GM19238 (cell line): ENCODE data around the gene TGM1.

ENCODE experiments used
- DNase-seq: peaks from one replicate; pipeline ENCODE4 v3.0.0; 2011; ENCODE audit warnings: low spot score; ENCODE audit not compliant: insufficient read length

TGM1 gene

GRCh38 chr14:24292118-24292807, 29.3 kb upstream of the TGM1 start:
- DNase-seq = no peak

GRCh38 chr14:24291446-24292117, 28.6 kb upstream of the TGM1 start:
- no peak for DNase-seq

GRCh38 chr14:24290746-24291145, 27.8 kb upstream of the TGM1 start:
- no peak for DNase-seq

- DNase-seq = no peak
These were observed 26.8 kb upstream of the TGM1 start for GRCh38 chr14:24289649-24290280.

- DNase-seq = no peak
These were observed 24.0 kb upstream of the TGM1 start for GRCh38 chr14:24286996-24287395.

GRCh38 chr14:24285351-24285750, 22.4 kb upstream of the TGM1 start:
- DNase-seq = no peak

GRCh38 chr14:24284501-24285035, 21.6 kb upstream of the TGM1 start:
- no peak for DNase-seq

GRCh38 chr14:24283796-24284460, 21.0 kb upstream of the TGM1 start:
- DNase-seq = no peak

- DNase-seq = no peak
These were observed 19.8 kb upstream of the TGM1 start for GRCh38 chr14:24282736-24283135.

- no peak for DNase-seq
These were observed 18.7 kb upstream of the TGM1 start for GRCh38 chr14:24281636-24282035.

GRCh38 chr14:24280797-24281460, 18.0 kb upstream of the TGM1 start:
- no peak for DNase-seq

GRCh38 chr14:24279301-24280186, 16.6 kb upstream of the TGM1 start:
- no peak for DNase-seq

GRCh38 chr14:24278424-24278823, 15.4 kb upstream of the TGM1 start:
- no peak for DNase-seq

- DNase-seq = no peak
These were observed 14.8 kb upstream of the TGM1 start for GRCh38 chr14:24277606-24278321.

GRCh38 chr14:24277071-24277470, 14.1 kb upstream of the TGM1 start:
- no peak for DNase-seq

GRCh38 chr14:24274101-24274543, 11.1 kb upstream of the TGM1 start:
- peak; percentile 74 for DNase-seq

GRCh38 chr14:24273422-24273998, 10.5 kb upstream of the TGM1 start:
- no peak for DNase-seq

- no peak for DNase-seq
These were observed 9.5 kb upstream of the TGM1 start for GRCh38 chr14:24272467-24272866.

- DNase-seq = no peak
These were observed 8.9 kb upstream of the TGM1 start for GRCh38 chr14:24271834-24272263.
